Measurements from ENCODE around the gene GPD2. TPM values are rescaled to one million over a fixed set of nuclear protein-coding genes. Genes with fewer than 3 reads are reported as not detected.

GPD2 gene
- total RNA-seq, 4 donors from 2014 or later = 39.2 to 69.7 (median 64.1) TPM

DNA sequence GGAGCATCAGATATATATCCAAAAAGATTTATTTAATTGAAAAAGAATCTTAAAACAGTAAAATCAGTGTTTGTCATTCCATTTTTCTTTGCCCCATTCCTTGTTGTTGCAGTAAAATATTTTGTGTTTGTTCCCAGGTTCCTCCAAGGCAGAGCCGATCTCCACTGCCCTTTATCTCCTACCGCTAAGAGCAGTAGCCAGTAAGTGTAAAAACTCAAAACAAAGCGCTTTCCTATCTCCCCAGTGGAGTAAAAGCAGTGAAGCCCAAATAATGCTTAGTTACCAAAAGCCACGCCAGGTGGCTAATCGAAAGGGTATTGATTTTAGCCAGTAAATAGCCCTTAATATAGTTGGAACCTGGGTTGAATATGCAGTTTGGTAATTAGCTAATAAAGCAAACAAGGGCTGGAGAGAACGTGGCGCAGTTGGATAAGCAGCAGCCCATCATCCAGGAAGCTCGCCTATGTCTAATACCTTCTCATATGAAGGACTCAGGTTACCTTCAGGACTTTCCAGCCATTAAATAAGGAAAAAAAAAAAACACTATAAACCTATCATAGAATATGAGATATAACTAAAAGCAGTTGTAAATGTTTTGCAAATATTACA lies 12.4 kb upstream of the GPD2 start:
- in situ Hi-C loops (cut with MboI; ENCODE audit: low sequenced_read_pairs in 4 of 4) (no loop called here), intact Hi-C loops (cut with DNase I; ENCODE audit: low total_unique reads) (no loop called here)
- no peaks in the 10 kb centered on the region for H3K27me3 ChIP-seq
- TF ChIP-seq CTCF (IDR thresholded peaks at IDR 0.05 in 4 of 5, conservative IDR thresholded peaks at IDR 0.05 in 1 of 5) = no peak
- no peaks in the 10 kb centered on the region for H3K9me3 ChIP-seq
- H3K4me3 ChIP-seq = no peak overlapping the region
- ATAC-seq (no peak), DNase-seq (no peak)
- no peaks in the 10 kb centered on the region for H3K36me3 ChIP-seq
- no peak overlapping the region for H3K27ac ChIP-seq
- peaks cover 6% of the 10 kb centered on the region in 2 donors for H3K4me1 ChIP-seq

- ATAC-seq (no peak), DNase-seq (no peak)
- in situ Hi-C loops (cut with MboI; ENCODE audit: low sequenced_read_pairs in 4 of 4) (no loop called here), intact Hi-C loops (cut with DNase I; ENCODE audit: low total_unique reads) (no loop called here)
- TF ChIP-seq CTCF (IDR thresholded peaks at IDR 0.05 in 4 of 5, conservative IDR thresholded peaks at IDR 0.05 in 1 of 5) = no peak
- TF ChIP-seq POLR2A (IDR thresholded peaks at IDR 0.05) = no peak
- H3K27me3 ChIP-seq = no peaks in the 10 kb centered on the region
- H3K27ac ChIP-seq = no peak overlapping the region
- no peak overlapping the region for H3K4me3 ChIP-seq
- H3K4me1 ChIP-seq = peaks cover 33 to 38% of the 10 kb centered on the region in 2 donors
- H3K36me3 ChIP-seq = no peaks in the 10 kb centered on the region
- no peaks in the 10 kb centered on the region for H3K9me3 ChIP-seq
Measured at GRCh38 chr2:156427074-156427473, 9.1 kb upstream of the GPD2 start.

GRCh38 chr2:156429211-156429610 lies 7.0 kb upstream of the GPD2 start:
- in situ Hi-C loops (cut with MboI; ENCODE audit: low sequenced_read_pairs in 4 of 4) = no loop called here
- Histone ChIP-seq H3K4me1 (peaks cover 33 to 42% of the 10 kb centered on the region in 2 donors), H3K27me3 (no peaks in the 10 kb centered on the region), H3K9me3 (no peaks in the 10 kb centered on the region), H3K4me3 (no peak overlapping the region), H3K27ac (peak overlapping the region; percentile 81 to 99 (median 98)), H3K36me3 (no peaks in the 10 kb centered on the region)
- no peak for TF ChIP-seq CTCF (IDR thresholded peaks at IDR 0.05 in 4 of 5, conservative IDR thresholded peaks at IDR 0.05 in 1 of 5)
- TF ChIP-seq POLR2A (IDR thresholded peaks at IDR 0.05) = no peak
- intact Hi-C loops (cut with DNase I; ENCODE audit: low total_unique reads) = no loop called here
- no peak for DNase-seq
- ATAC-seq = no peak

- peaks cover 43 to 53% of the 10 kb centered on the region in 2 donors for H3K4me1 ChIP-seq
- no peak overlapping the region for H3K4me3 ChIP-seq
- no peak for TF ChIP-seq CTCF (IDR thresholded peaks at IDR 0.05 in 4 of 5, conservative IDR thresholded peaks at IDR 0.05 in 1 of 5)
- TF ChIP-seq POLR2A (IDR thresholded peaks at IDR 0.05) = no peak
- H3K27me3 ChIP-seq = no peaks in the 10 kb centered on the region
- ATAC-seq (peak; percentile 39 to 53), DNase-seq (no peak)
- no peaks in the 10 kb centered on the region for H3K9me3 ChIP-seq
- H3K27ac ChIP-seq = peak overlapping the region; percentile 81 to 99 (median 98)
- in situ Hi-C loops (cut with MboI; ENCODE audit: low sequenced_read_pairs in 4 of 4) = no loop called here
- intact Hi-C loops (cut with DNase I; ENCODE audit: low total_unique reads) = no loop called here
- H3K36me3 ChIP-seq = no peaks in the 10 kb centered on the region
Measured at GRCh38 chr2:156430236-156430979, 5.8 kb upstream of the GPD2 start.
